ENCODE data around the gene GPX8.

Gene GPX8, protein sequence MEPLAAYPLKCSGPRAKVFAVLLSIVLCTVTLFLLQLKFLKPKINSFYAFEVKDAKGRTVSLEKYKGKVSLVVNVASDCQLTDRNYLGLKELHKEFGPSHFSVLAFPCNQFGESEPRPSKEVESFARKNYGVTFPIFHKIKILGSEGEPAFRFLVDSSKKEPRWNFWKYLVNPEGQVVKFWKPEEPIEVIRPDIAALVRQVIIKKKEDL

DNA sequence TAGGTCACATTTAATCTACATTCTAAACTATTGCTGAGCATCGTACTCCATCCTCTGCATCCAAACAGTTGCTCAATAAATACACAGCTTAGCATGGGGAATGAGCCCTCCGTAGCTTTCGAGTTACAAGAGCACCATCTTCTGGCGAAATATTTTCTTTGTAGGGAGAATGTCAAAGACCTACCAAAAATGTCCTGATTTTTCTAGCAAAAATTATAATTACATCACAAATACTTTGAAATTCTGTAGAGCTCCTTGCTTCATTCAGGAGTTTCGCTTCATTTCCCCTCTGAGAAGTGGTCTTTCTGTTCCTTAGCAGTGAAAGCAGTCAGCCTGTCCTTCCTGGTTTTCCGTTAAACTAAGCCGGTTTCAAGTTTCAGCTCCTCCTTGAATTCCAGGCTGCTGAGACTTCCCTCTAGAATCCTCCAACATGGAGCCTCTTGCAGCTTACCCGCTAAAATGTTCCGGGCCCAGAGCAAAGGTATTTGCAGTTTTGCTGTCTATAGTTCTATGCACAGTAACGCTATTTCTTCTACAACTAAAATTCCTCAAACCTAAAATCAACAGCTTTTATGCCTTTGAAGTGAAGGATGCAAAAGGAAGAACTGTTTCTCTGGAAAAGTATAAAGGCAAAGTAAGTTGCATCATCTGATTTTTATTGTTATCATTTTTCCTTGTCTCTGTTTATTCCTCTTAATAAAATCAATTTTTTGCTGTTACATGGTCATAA is at the start of gene GPX8:
Gene GPX8, plus strand, starts transcription at position 409 of the 730 bp plus-strand sequence. Its CDS starts 22 bp downstream, at position 431.
- peak within 1 kb of the TSS; percentile 80 for H3K4me3 ChIP-seq (ENCODE audit: low read depth, low read length)
- DNase-seq, result peak; percentile 82

DNA sequence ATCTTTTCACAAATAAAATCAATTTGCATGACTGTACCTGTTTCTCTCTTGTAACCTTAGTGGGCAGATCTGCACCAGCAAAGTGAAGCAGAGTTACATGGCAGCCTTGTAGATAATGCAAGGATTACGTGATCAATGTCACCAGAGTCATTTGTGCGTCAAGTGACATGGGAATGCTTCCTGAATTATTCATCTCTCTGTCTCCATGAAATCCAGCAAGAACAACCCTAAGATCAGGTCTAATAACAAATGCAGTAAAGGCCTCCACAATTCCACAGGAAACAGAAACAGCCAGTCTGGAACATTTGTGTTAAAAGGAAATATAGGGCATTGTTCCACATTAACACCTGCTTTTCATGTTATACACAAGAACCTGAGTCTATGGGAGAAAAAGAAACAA is 49.8 kb upstream of the GPX8 start:
- in situ Hi-C loops (cut with HindIII; ENCODE audit: low pct_ligation_motif_present, low sequenced_read_pairs), result no loop called here
- Histone ChIP-seq H3K27me3 (replicated peaks) (no peaks in the 10 kb centered on the region), H3K4me3 (ENCODE audit: low read depth, low read length) (no peak overlapping the region), H3K36me3 (replicated peaks) (no peaks in the 10 kb centered on the region), H3K27ac (no peak overlapping the region)
- DNase-seq, result no peak
- TF ChIP-seq, protein P1, sequence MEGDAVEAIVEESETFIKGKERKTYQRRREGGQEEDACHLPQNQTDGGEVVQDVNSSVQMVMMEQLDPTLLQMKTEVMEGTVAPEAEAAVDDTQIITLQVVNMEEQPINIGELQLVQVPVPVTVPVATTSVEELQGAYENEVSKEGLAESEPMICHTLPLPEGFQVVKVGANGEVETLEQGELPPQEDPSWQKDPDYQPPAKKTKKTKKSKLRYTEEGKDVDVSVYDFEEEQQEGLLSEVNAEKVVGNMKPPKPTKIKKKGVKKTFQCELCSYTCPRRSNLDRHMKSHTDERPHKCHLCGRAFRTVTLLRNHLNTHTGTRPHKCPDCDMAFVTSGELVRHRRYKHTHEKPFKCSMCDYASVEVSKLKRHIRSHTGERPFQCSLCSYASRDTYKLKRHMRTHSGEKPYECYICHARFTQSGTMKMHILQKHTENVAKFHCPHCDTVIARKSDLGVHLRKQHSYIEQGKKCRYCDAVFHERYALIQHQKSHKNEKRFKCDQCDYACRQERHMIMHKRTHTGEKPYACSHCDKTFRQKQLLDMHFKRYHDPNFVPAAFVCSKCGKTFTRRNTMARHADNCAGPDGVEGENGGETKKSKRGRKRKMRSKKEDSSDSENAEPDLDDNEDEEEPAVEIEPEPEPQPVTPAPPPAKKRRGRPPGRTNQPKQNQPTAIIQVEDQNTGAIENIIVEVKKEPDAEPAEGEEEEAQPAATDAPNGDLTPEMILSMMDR (IDR thresholded peaks at IDR 0.05; ENCODE audit: low read depth, low read length, missing control alignments), result no peak

More for the DNA sequence above, at the start of gene GPX8:
- Histone ChIP-seq H3K27me3 (replicated peaks) (no peaks in the 10 kb centered on the region), H3K27ac (peak within 1 kb of the TSS; percentile 99), H3K36me3 (replicated peaks) (peaks cover 14% of the 10 kb centered on the region)
- in situ Hi-C loops (cut with HindIII; ENCODE audit: low pct_ligation_motif_present, low sequenced_read_pairs), result no loop called here
- TF ChIP-seq, protein P1 (IDR thresholded peaks at IDR 0.05; ENCODE audit: low read depth, low read length, missing control alignments), result peak; percentile 54

- Histone ChIP-seq H3K27ac (no peak overlapping the region), H3K27me3 (replicated peaks) (no peaks in the 10 kb centered on the region), H3K36me3 (replicated peaks) (no peaks in the 10 kb centered on the region), H3K4me3 (ENCODE audit: low read depth, low read length) (no peak overlapping the region)
- in situ Hi-C loops (cut with HindIII; ENCODE audit: low pct_ligation_motif_present, low sequenced_read_pairs), result no loop called here
- TF ChIP-seq, protein P1 (IDR thresholded peaks at IDR 0.05; ENCODE audit: low read depth, low read length, missing control alignments), result no peak
- no peak for DNase-seq
Observed at GRCh38 chr5:55113327-55113726, 46.6 kb upstream of the GPX8 start.

DNA sequence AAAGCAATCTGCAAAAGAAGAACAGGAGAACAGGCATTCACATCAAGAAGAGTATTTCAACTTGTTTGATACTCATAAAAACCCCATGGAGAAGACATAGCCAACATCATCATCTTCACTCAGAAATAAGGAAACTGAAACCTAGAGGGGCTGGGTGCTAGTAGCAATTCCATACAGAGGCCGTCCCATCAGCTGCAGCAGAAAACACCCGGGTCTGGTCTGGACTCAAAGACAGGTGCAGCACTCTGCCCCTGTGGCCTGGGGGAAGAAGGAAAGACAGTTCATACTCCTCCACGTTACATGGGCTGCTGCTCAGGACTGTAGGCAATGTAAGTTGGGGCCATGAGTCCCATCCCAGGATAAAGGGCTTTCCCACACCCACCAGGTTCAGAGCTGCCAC is 45.9 kb upstream of the GPX8 start:
- Histone ChIP-seq H3K27me3 (replicated peaks) (no peaks in the 10 kb centered on the region), H3K36me3 (replicated peaks) (no peaks in the 10 kb centered on the region), H3K4me3 (ENCODE audit: low read depth, low read length) (no peak overlapping the region), H3K27ac (no peak overlapping the region)
- in situ Hi-C loops (cut with HindIII; ENCODE audit: low pct_ligation_motif_present, low sequenced_read_pairs), result no loop called here
- DNase-seq, result no peak
- TF ChIP-seq, protein P1 (IDR thresholded peaks at IDR 0.05; ENCODE audit: low read depth, low read length, missing control alignments), result no peak

DNA sequence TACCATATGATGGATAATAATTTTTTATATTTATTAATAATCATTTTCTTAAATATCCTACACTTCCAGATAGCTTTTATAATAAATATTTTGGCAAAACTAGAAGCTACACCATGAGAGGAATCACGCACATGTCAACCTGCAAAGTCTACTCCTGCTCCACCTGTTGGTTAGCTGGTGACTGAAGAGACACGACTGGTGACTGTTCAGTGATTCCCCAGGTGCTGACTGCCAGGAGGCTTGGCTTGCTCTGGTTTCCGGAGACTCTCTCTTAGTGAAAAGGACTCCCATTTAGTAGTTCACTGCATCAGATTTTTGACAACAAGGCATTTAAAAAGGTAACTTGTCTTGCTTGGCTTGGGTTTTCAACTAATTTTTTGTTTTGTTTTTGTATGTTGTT is 36.6 kb upstream of the GPX8 start:
- DNase-seq, result no peak
- TF ChIP-seq, protein P1 (IDR thresholded peaks at IDR 0.05; ENCODE audit: low read depth, low read length, missing control alignments), result no peak
- Histone ChIP-seq H3K27me3 (replicated peaks) (no peaks in the 10 kb centered on the region), H3K4me3 (ENCODE audit: low read depth, low read length) (no peak overlapping the region), H3K27ac (no peak overlapping the region), H3K36me3 (replicated peaks) (no peaks in the 10 kb centered on the region)
- in situ Hi-C loops (cut with HindIII; ENCODE audit: low pct_ligation_motif_present, low sequenced_read_pairs), result no loop called here
